Neural crest cell (in vitro differentiated cells): ENCODE measurements around the gene PHTF2. TPM values are rescaled to one million over a fixed set of nuclear protein-coding genes. Genes with fewer than 3 reads are reported as not detected.

Experiments
- DNase-seq: peaks from one replicate; pipeline ENCODE4 v3.0.0; 2021; ENCODE audit warnings: low read depth, mixed read lengths, low spot score
- H3K27ac Mint-ChIP-seq: one replicate; pipeline ENCODE4 v1.8.0; 2021; ENCODE audit warnings: mild to moderate bottlenecking, mixed read lengths; ENCODE audit not compliant: unreplicated experiment
- H3K27me3 Mint-ChIP-seq: 2 replicates; pipeline ENCODE4 v1.8.0; 2021; ENCODE audit warnings: low read depth, mild to moderate bottlenecking, mixed read lengths
- H3K36me3 Mint-ChIP-seq: 2 replicates; pipeline ENCODE4 v1.8.0; 2021; ENCODE audit warnings: low read depth, mild to moderate bottlenecking, mixed read lengths
- H3K4me1 Mint-ChIP-seq: 2 replicates; pipeline ENCODE4 v1.8.0; 2021; ENCODE audit warnings: mixed read lengths
- H3K4me3 Mint-ChIP-seq: one replicate; pipeline ENCODE4 v1.8.0; 2021; ENCODE audit warnings: mild to moderate bottlenecking, mixed read lengths
- H3K9me3 Mint-ChIP-seq: 2 replicates; pipeline ENCODE4 v1.8.0; 2021; ENCODE audit warnings: mixed read lengths
- CTCF ChIP-seq: fragments of 200-600 bp; sonication (generic); conservative IDR thresholded peaks from 2 replicates; pipeline ENCODE4 v1.5.0; 2021; ENCODE audit warnings: antibody characterized with exemption, mild to moderate bottlenecking
- total RNA-seq: library from RNA; stranded (reverse); gene quantifications from 2 replicates; pipeline ENCODE4 v1.2.1, GENCODE V29; 2021

PHTF2 gene
- total RNA-seq, 1 donor from 2014 or later: 19.8 TPM

- Mint-ChIP-seq H3K4me1 (peaks cover 5% of the 10 kb centered on the region), H3K27me3 (no peaks in the 10 kb centered on the region), H3K36me3 (peaks cover 2% of the 10 kb centered on the region), H3K9me3 (no peaks in the 10 kb centered on the region), H3K4me3 (no peak overlapping the region), H3K27ac (no peak overlapping the region)
- DNase-seq: no peak
- TF ChIP-seq CTCF: no peak
Measured at GRCh38 chr7:77913977-77914607, 115.5 kb downstream of the PHTF2 start.

- H3K4me3 Mint-ChIP-seq: no peak overlapping the region
- H3K36me3 Mint-ChIP-seq: no peaks in the 10 kb centered on the region
- H3K27me3 Mint-ChIP-seq: no peaks in the 10 kb centered on the region
- DNase-seq: no peak
- no peak for TF ChIP-seq CTCF
- H3K4me1 Mint-ChIP-seq: peaks cover 5% of the 10 kb centered on the region
- no peaks in the 10 kb centered on the region for H3K9me3 Mint-ChIP-seq
- H3K27ac Mint-ChIP-seq: no peak overlapping the region
Measured at GRCh38 chr7:77917500-77918262, 119.1 kb downstream of the PHTF2 start.

- H3K27me3 Mint-ChIP-seq: no peaks in the 10 kb centered on the region
- no peak overlapping the region for H3K4me3 Mint-ChIP-seq
- no peaks in the 10 kb centered on the region for H3K9me3 Mint-ChIP-seq
- no peak for DNase-seq
- no peak for TF ChIP-seq CTCF
- H3K27ac Mint-ChIP-seq: no peak overlapping the region
- H3K4me1 Mint-ChIP-seq: peaks cover 5% of the 10 kb centered on the region
- H3K36me3 Mint-ChIP-seq: peaks cover 3% of the 10 kb centered on the region
Measured at GRCh38 chr7:77918676-77919075, 120.1 kb downstream of the PHTF2 start.

- no peak for DNase-seq
- Mint-ChIP-seq H3K27ac (no peak overlapping the region), H3K36me3 (peaks cover 3% of the 10 kb centered on the region), H3K27me3 (no peaks in the 10 kb centered on the region), H3K9me3 (no peaks in the 10 kb centered on the region), H3K4me3 (no peak overlapping the region), H3K4me1 (peaks cover 4% of the 10 kb centered on the region)
- TF ChIP-seq CTCF: no peak
Measured at GRCh38 chr7:77923419-77923818, 124.8 kb downstream of the PHTF2 start.

- no peak for DNase-seq
- no peaks in the 10 kb centered on the region for H3K9me3 Mint-ChIP-seq
- H3K27me3 Mint-ChIP-seq: no peaks in the 10 kb centered on the region
- H3K4me3 Mint-ChIP-seq: no peak overlapping the region
- TF ChIP-seq CTCF: no peak
- H3K27ac Mint-ChIP-seq: no peak overlapping the region
- H3K36me3 Mint-ChIP-seq: peaks cover 10% of the 10 kb centered on the region
- H3K4me1 Mint-ChIP-seq: no peaks in the 10 kb centered on the region
Measured at GRCh38 chr7:77930496-77930895, 131.9 kb downstream of the PHTF2 start.
